K562 (cell line): Measurements from ENCODE around the gene YKT6. TPM values are rescaled to one million over a fixed set of nuclear protein-coding genes. Genes with fewer than 3 reads are reported as not detected.

Source experiments
- ATAC-seq: fragments of 200-7000 bp; cut with Tn5 transposase; 3 replicates; pipeline ENCODE4 v1.9.1; 2020; ENCODE audit warnings: moderate library complexity
- BruUV-seq: library from RNA; stranded (reverse); fragments of 400-500 nt; replicated peaks from 2 replicates; lab custom pipeline; 2021; lab: Mats Ljungman, UMichigan
- CTCF ChIA-PET: fragments of 300-600 bp; formaldehyde crosslinking; extraction: SDS; loops from one replicate; lab custom pipeline; 2021; ENCODE audit warnings: low intra/inter-chr PET ratio; lab: Yijun Ruan, JAX
- POLR2A ChIA-PET: fragments of 300-600, 350-650 bp; sonication (Branson Sonifier 250); formaldehyde crosslinking; extraction: SDS; loops from one replicate; lab custom pipeline; 2021; ENCODE audit warnings: antibody characterized with exemption, inconsistent platforms; lab: Yijun Ruan, JAX
- DNase-seq, 4 experiments: peaks; one replicate each; pipeline versions ENCODE4 v3.0.0 to v3.0.0-alpha.2; 2011 to 2018; ENCODE audit warnings: low spot score in 3 of 4, mixed read lengths in 3 of 4; ENCODE audit errors: extremely low read depth in 1 of 4
- FAIRE-seq: peaks from 2 replicates; lab custom pipeline; 2011; peaks lifted over from hg19 to GRCh38; lab: Jason Lieb, UNC
- H2AFZ ChIP-seq: 2 replicates; pipeline ENCODE4 v1.6.0; 2011; ENCODE audit warnings: low read depth, low read length, control low read depth, inconsistent platforms
- H3K27ac ChIP-seq: fragments of 200-600 bp; 3 replicates; pipeline ENCODE4 v1.8.0; 2011; ENCODE audit warnings: low read depth, mild to moderate bottlenecking, control low read depth, inconsistent platforms, low read length, moderate library complexity, mixed read lengths; ENCODE audit errors: extremely low read depth
- H3K27me3 ChIP-seq, 2 experiments: fragments of 300-600 bp in 1 of 2; 2 replicates in 1 of 2; 3 replicates in 1 of 2; pipeline versions ENCODE4 v1.6.0 to v1.8.0; 2011; ENCODE audit warnings: inconsistent platforms in 2 of 2, low read length in 2 of 2, mild to moderate bottlenecking in 1 of 2, mixed read lengths in 1 of 2, moderate library complexity in 1 of 2; ENCODE audit not compliant: control insufficient read depth in 2 of 2, insufficient read depth in 2 of 2
- H3K36me3 ChIP-seq: fragments of 300-600 bp; 3 replicates; pipeline ENCODE4 v1.8.0; 2011; ENCODE audit warnings: mild to moderate bottlenecking, low read length, inconsistent platforms; ENCODE audit not compliant: control insufficient read depth, insufficient read depth
- H3K4me1 ChIP-seq, 2 experiments: fragments of 200-600 bp in 1 of 2; replicated peaks in 1 of 2; 2 replicates in 1 of 2; 3 replicates in 1 of 2; pipeline versions ENCODE4 v1.5.1 to v1.8.0; 2011; ENCODE audit warnings: inconsistent platforms in 2 of 2, low read length in 2 of 2, mild to moderate bottlenecking in 1 of 2, mixed read lengths in 1 of 2, moderate library complexity in 1 of 2; ENCODE audit not compliant: control insufficient read depth in 2 of 2, insufficient read depth in 2 of 2
- H3K4me2 ChIP-seq: 2 replicates; pipeline ENCODE4 v1.6.1; 2011; ENCODE audit warnings: low read length, control low read depth, inconsistent platforms, mixed read lengths; ENCODE audit not compliant: insufficient read depth
- H3K4me3 ChIP-seq: fragments of 200-600 bp; sonication (generic), shearing (Covaris generic); 2 replicates; pipeline ENCODE4 v1.5.1; 2016; ENCODE audit warnings: control low read depth, inconsistent platforms
- H3K79me2 ChIP-seq: fragments of 200-600 bp; 3 replicates; pipeline ENCODE4 v1.8.0; 2011; ENCODE audit warnings: low read length, inconsistent platforms; ENCODE audit not compliant: control insufficient read depth, insufficient read depth
- H3K9ac ChIP-seq, 2 experiments: 2 replicates each; pipeline versions ENCODE4 v1.6.0 to v1.6.1; 2011; ENCODE audit warnings: low read depth in 2 of 2, low read length in 2 of 2, control low read depth in 1 of 2, inconsistent platforms in 1 of 2, mild to moderate bottlenecking in 1 of 2, mixed read lengths in 1 of 2; ENCODE audit not compliant: insufficient read depth in 1 of 2
- H3K9me1 ChIP-seq: one replicate; pipeline ENCODE4 v1.6.0; 2011; ENCODE audit warnings: inconsistent platforms, mild to moderate bottlenecking, low read length, moderate library complexity; ENCODE audit not compliant: control insufficient read depth, insufficient read depth
- H3K9me3 ChIP-seq: replicated peaks from 2 replicates; pipeline ENCODE4 v1.5.1; 2011; ENCODE audit warnings: low read depth, low read length, inconsistent platforms; ENCODE audit not compliant: control insufficient read depth, insufficient read depth
- H4K20me1 ChIP-seq: replicated peaks from 2 replicates; pipeline ENCODE4 v1.6.1; 2011; ENCODE audit warnings: low read length, inconsistent platforms, mixed read lengths; ENCODE audit not compliant: control insufficient read depth, insufficient read depth
- CHD4 ChIP-seq: fragments of 200-600 bp; sonication (generic); IDR thresholded peaks from 3 replicates; pipeline ENCODE4 v1.6.1; 2012; ENCODE audit warnings: low read depth, mild to moderate bottlenecking, mixed read lengths, low read length, inconsistent platforms; ENCODE audit not compliant: insufficient read depth, insufficient replicate concordance, poor library complexity, severe bottlenecking
- JUNB ChIP-seq: fragments of 450-650 bp; formaldehyde crosslinking; conservative IDR thresholded peaks from 2 replicates; pipeline ENCODE4 v1.4.0; 2020; ENCODE audit warnings: mild to moderate bottlenecking
- NFRKB ChIP-seq: fragments of 450-650 bp; IDR thresholded peaks from 2 replicates; pipeline ENCODE4 v1.6.1; 2016; ENCODE audit warnings: low read depth
- RBM39 ChIP-seq: fragments of 200-400 bp; formaldehyde crosslinking; optimal IDR thresholded peaks from 2 replicates; pipeline ENCODE3; 2018; ENCODE audit warnings: low read depth, low read length
- U2AF2 ChIP-seq: fragments of 200-400 bp; formaldehyde crosslinking; optimal IDR thresholded peaks from 2 replicates; pipeline ENCODE3; 2017; ENCODE audit warnings: low read depth, mild to moderate bottlenecking, low read length
- WGBS: fragments of 100-300 bp; shearing (Covaris generic); methylation state at CpG from one replicate; pipeline ENCODE4 v1.1.6; 2016; ENCODE audit warnings: low coverage, mixed read lengths; ENCODE audit not compliant: insufficient coverage; ENCODE audit errors: missing lambda C conversion rate; 5-methylcytosine and 5-hydroxymethylcytosine counted together
- in situ Hi-C: fragments of 300-500 bp; cut with MboI; formaldehyde crosslinking; loops from 4 replicates; pipeline ENCODE4 v1.15.0; 2018; ENCODE audit warnings: inconsistent platforms, mixed read lengths
- intact Hi-C: fragments of 100-400 bp; cut with micrococcal nuclease; formaldehyde crosslinking; loops from 2 replicates; pipeline ENCODE4 v1.14.2; 2022
- polyA plus RNA-seq, 8 experiments: library from polyadenylated mRNA; depleted of rRNA in 4 of 8; stranded (reverse) in 5 of 8; unstranded in 3 of 8; fragments of >200 nt; fragmentation: Nextera tagmentation in 2 of 8; fragmentation: Illumina TruSeq in 1 of 8; extraction: Ambion mirVana in 2 of 8; extraction: Trizol in 1 of 8; gene quantifications; 2 replicates each; pipeline versions ENCODE4 v1.2.1 to v1.2.3, GENCODE V29; 2011 to 2014; ENCODE audit warnings: inconsistent platforms in 1 of 8, missing spikeins in 1 of 8
- total RNA-seq, 7 experiments: library from RNA; depleted of rRNA in 6 of 7; stranded (reverse); fragments of >200 nt in 6 of 7; fragmentation: Illumina TruSeq in 2 of 7; extraction: Trizol in 2 of 7; gene quantifications; 2 replicates each; pipeline versions ENCODE4 v1.2.1 to v1.2.3, GENCODE V29; 2011 to 2021; ENCODE audit warnings: low replicate concordance in 1 of 7
- TF ChIP-seq, protein P1 (sequence below): fragments of 250-450 bp; sonication (Bioruptor Pico); IDR thresholded peaks from 2 replicates; pipeline ENCODE4 v1.6.1; 2021; ENCODE audit warnings: mild to moderate bottlenecking
- TF ChIP-seq, protein P2 (sequence below), 2 experiments: IDR thresholded peaks; 2 replicates each; pipeline ENCODE4 v1.6.1; 2011; ENCODE audit warnings: borderline replicate concordance in 1 of 2, control low read depth in 1 of 2, low read depth in 1 of 2, low read length in 1 of 2, mild to moderate bottlenecking in 1 of 2, mixed read lengths in 1 of 2, moderate library complexity in 1 of 2; ENCODE audit not compliant: insufficient read depth in 1 of 2, insufficient read length in 1 of 2, poor library complexity in 1 of 2, severe bottlenecking in 1 of 2; ENCODE audit errors: extremely low read depth in 1 of 2

The YKT6 gene
- total and polyA plus RNA-seq, 9 of the 15 experiments (the other 6 are each of a cell fraction or from before 2014, with no cell fraction given) = 1.6 to 90.6 (median 75.1) TPM

DNA sequence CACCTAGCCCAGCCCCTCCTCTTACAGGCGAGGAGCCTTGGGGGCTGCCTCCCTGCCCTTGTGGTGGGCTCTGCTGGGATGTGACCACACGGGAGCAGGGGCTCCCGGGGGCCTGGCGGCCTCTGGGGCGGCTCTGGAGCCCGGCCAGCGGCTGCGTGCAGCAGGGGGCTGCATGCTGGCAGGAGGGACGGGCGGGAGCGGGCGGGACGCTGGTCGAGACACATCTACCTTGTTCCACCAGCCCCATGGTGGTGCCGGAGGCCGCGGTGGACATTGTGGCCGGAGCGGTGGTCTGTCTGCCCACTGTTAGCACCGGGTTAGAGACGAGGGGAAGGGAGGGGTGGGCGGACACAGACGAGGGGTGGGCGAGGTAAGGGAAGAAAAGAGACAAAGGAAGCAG lies 38.6 kb downstream of the YKT6 start:
- H3K4me1 ChIP-seq = peaks cover 0 to 60% of the 10 kb centered on the region in 2 experiments; a peak in 3 of 5 replicates
- 0% methylated on average over 5 of the region's 24 CpGs for WGBS
- DNase-seq = no peak
- peaks cover 8% of the 10 kb centered on the region; the same call in 1 of the 2 replicates for H4K20me1 ChIP-seq
- no TSS peak for BruUV-seq
- CTCF ChIA-PET = no interaction called here
- intact Hi-C loops (no loop called here), in situ Hi-C loops (no loop called here)
- H2AFZ ChIP-seq = no peak overlapping the region
- TF ChIP-seq, protein P1, sequence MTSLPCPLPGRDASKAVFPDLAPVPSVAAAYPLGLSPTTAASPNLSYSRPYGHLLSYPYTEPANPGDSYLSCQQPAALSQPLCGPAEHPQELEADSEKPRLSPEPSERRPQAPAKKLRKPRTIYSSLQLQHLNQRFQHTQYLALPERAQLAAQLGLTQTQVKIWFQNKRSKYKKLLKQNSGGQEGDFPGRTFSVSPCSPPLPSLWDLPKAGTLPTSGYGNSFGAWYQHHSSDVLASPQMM = no peak
- TF ChIP-seq NFRKB (no peak), CHD4 (no peak)
- H3K27ac ChIP-seq = no peak overlapping the region
- FAIRE-seq = no peak
- no peak overlapping the region for H3K4me2 ChIP-seq
- H3K9me1 ChIP-seq = no peaks in the 10 kb centered on the region
- peaks cover 32 to 85% of the 10 kb centered on the region in 2 experiments for H3K27me3 ChIP-seq
- H3K79me2 ChIP-seq = no peaks in the 10 kb centered on the region
- H3K9ac ChIP-seq = no peak overlapping the region
- H3K36me3 ChIP-seq = no peaks in the 10 kb centered on the region
- no peaks in the 10 kb centered on the region for H3K9me3 ChIP-seq
- no peak overlapping the region for H3K4me3 ChIP-seq
- no peak for ATAC-seq
- POLR2A ChIA-PET = no interaction called here

DNA sequence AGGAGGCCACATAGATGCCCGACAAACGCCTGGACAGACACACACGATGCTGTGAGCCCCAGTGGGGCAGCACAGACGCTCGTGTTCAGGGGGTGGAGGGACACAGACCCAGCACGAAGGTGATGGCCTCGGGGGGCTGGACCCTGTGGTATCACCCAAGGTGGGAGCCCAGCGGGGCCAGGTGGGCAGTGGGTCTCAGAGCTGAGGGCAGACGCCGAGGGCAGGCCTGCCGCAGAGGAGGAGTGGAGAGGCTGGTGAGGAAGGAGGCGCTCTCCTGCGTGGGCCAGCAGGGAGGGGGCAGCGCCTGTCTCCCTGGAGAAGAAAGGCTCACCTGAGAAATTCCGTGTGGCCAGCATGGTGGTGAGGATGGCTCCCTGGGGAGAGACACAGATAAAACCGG lies 39.6 kb downstream of the YKT6 start:
- intact Hi-C loops = loop anchor here (5.0 kb wide), 2 partner anchors 132 to 327 kb away; no protein-coding TSS in a partner anchor
- CTCF ChIA-PET = no interaction called here
- no peak for ATAC-seq

More for the DNA sequence above, 39.6 kb downstream of the YKT6 start:
- H3K9me3 ChIP-seq = no peaks in the 10 kb centered on the region
- TF ChIP-seq U2AF2 (no peak), JUNB (CRISPR knock-in tag) (no peak), RBM39 (no peak)
- TF ChIP-seq, protein P2, sequence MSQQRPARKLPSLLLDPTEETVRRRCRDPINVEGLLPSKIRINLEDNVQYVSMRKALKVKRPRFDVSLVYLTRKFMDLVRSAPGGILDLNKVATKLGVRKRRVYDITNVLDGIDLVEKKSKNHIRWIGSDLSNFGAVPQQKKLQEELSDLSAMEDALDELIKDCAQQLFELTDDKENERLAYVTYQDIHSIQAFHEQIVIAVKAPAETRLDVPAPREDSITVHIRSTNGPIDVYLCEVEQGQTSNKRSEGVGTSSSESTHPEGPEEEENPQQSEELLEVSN (IDR thresholded peaks at IDR 0.05; ENCODE audit: borderline replicate concordance in 1 of 2, extremely low read depth in 1 of 2, insufficient read depth in 1 of 2, insufficient read length in 1 of 2, low read depth in 1 of 2, low read length in 1 of 2, poor library complexity in 1 of 2, severe bottlenecking in 1 of 2) = no peak
- TF ChIP-seq, all 486 proteins: peak for 0
- in situ Hi-C loops = loop anchor here (10.0 kb wide), 1 partner anchor 234 kb away; no protein-coding TSS in a partner anchor
- Histone ChIP-seq H2AFZ (peak overlapping the region; percentile 94), H3K4me1 (peaks cover 0 to 52% of the 10 kb centered on the region in 2 experiments; a peak in 3 of 5 replicates), H3K4me2 (no peak overlapping the region; the same call in 1 of the 2 replicates), H3K36me3 (no peaks in the 10 kb centered on the region), H4K20me1 (peaks cover 8% of the 10 kb centered on the region; the same call in 1 of the 2 replicates), H3K4me3 (no peak overlapping the region), H3K9me1 (no peaks in the 10 kb centered on the region), H3K27me3 (peaks cover 32 to 77% of the 10 kb centered on the region in 2 experiments), H3K9ac (peak overlapping the region in 1 of 2 experiments; percentile 26; a peak in 2 of 4 replicates), H3K27ac (no peak overlapping the region), H3K79me2 (no peaks in the 10 kb centered on the region)
- WGBS = 5% methylated on average over 10 of the region's 16 CpGs
- BruUV-seq = no TSS peak
- POLR2A ChIA-PET = interaction anchor here (0.6 to 0.9 kb wide), 3 partner anchors 33 to 271 kb away, joined by 3 to 4 read pairs (median 3); no protein-coding TSS in a partner anchor
- FAIRE-seq (no peak), DNase-seq (no peak)
